Small intestine (tissue), 7 donors: Measurements from ENCODE around the gene SFMBT1. TPM values are rescaled to one million over a fixed set of nuclear protein-coding genes. Genes with fewer than 3 reads are reported as not detected.
A peak's percentile ranks its signal among the peaks of the same experiment; 100 is the strongest.

Experiments
- DNase-seq, 2 donors: peaks; one replicate each; pipeline versions ENCODE4 v3.0.0 to v3.0.0-alpha.2; 2013
- FAIRE-seq: peaks from 2 replicates; lab custom pipeline; 2012; peaks lifted over from hg19 to GRCh38; lab: Jason Lieb, UNC
- H3K27ac ChIP-seq, 3 donors: one replicate each; pipeline ENCODE4 v1.5.1; 2013; ENCODE audit warnings: low read length in 2 of 3, mild to moderate bottlenecking in 2 of 3, control low read depth in 1 of 3, inconsistent platforms in 1 of 3, low read depth in 1 of 3, moderate library complexity in 1 of 3
- H3K27me3 ChIP-seq, 3 donors: one replicate each; pipeline ENCODE4 v1.6.1; 2013; ENCODE audit warnings: low read length in 3 of 3, inconsistent platforms in 1 of 3; ENCODE audit not compliant: control insufficient read depth in 3 of 3, insufficient read depth in 3 of 3
- H3K36me3 ChIP-seq, 3 donors: one replicate each; pipeline ENCODE4 v1.6.1; 2013; ENCODE audit warnings: low read length in 3 of 3, inconsistent platforms in 1 of 3, low read depth in 1 of 3, mild to moderate bottlenecking in 1 of 3, moderate library complexity in 1 of 3; ENCODE audit not compliant: control insufficient read depth in 3 of 3, insufficient read depth in 2 of 3
- H3K4me1 ChIP-seq, 3 donors: one replicate each; pipeline ENCODE4 v1.6.1; 2013; ENCODE audit warnings: low read length in 2 of 3, inconsistent platforms in 1 of 3, low read depth in 1 of 3, mild to moderate bottlenecking in 1 of 3, moderate library complexity in 1 of 3; ENCODE audit not compliant: control insufficient read depth in 3 of 3, insufficient read depth in 2 of 3
- H3K4me3 ChIP-seq, 3 donors: one replicate each; pipeline ENCODE4 v1.5.1; 2013; ENCODE audit warnings: low read length in 3 of 3, control low read depth in 1 of 3, inconsistent platforms in 1 of 3, low read depth in 1 of 3, mild to moderate bottlenecking in 1 of 3, moderate library complexity in 1 of 3
- H3K9me3 ChIP-seq, 2 donors: one replicate each; pipeline ENCODE4 v1.6.1; 2013; ENCODE audit warnings: low read depth in 1 of 2, low read length in 1 of 2; ENCODE audit not compliant: control insufficient read depth in 2 of 2, insufficient read depth in 1 of 2
- WGBS, 3 donors: extraction: QIAGEN DNeasy Blood & Tissue Kit; methylation state at CpG; one replicate each; pipeline ENCODE4 v1.1.7; 2013; 5-methylcytosine and 5-hydroxymethylcytosine counted together
- polyA plus RNA-seq, 4 donors: library from polyadenylated mRNA; stranded (reverse) in 3 of 4; unstranded in 1 of 4; fragments of 200-250 nt in 3 of 4; fragments of 120-200 nt in 1 of 4; gene quantifications; one replicate each; pipeline versions ENCODE4 v1.2.1 to v1.2.3, GENCODE V29; 2013
- donor health status: healthy with polysubstance abuse.
- donor health status: control.
- donor health status: control.
- donor health status: Bipolar disorder and iron deficiency.
- donor health status: healthy.

Gene SFMBT1
- polyA plus RNA-seq, 4 donors = 2.5 to 19.3 (median 4.3) TPM

DNA sequence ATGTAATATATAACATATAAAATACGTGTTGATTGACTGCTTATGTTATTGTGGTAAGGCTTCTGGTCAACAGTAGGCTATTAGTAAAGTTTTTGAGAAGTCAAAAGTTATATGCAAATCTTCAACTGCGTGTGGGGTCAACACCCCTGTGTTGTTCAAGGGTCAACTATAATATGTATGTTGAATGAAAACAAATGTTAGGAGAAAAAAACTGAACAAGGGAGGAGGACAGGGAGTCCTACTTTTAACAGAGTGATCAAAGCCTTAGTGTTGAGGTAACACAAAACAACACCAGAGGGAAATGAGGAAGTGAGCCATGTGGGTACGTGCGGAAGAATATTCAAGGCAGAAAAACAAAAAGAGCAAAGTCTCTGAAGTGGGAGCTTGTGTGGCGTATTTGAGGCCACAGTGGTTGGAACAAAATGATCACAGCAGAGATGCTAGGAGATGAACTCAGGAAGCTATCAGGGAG lies 62.5 kb downstream of the SFMBT1 start:
- peak overlapping the region in 1 of 3 donors; percentile 68 for H3K27ac ChIP-seq

DNA sequence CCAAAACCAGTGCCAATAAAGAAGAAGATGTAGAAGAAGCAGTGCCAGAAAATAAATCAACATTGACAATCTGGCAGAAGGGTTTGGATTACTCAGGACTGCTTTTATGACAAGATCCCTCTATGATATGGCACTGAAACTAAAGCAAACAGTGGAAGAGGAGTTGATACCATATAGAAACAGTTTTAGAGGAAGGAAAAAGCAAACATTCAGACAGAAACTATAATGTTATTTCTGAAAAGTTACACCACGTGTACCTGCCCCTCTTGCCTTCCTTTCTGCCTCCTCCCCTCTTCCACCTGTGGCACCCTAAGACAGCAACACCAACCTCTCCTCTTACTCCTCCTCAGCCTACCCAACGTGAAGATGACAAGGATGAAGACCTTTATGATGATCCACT lies 63.0 kb downstream of the SFMBT1 start:
- DNase-seq (no peak), FAIRE-seq (no peak)
- WGBS, 3 donors = 49 to 77% (median 75%) methylated on average over 2 of the region's 2 CpGs
- Histone ChIP-seq H3K9me3 (peaks cover 0 to 7% of the 10 kb centered on the region in 2 donors), H3K36me3 (no peaks in the 10 kb centered on the region), H3K4me1 (no peaks in the 10 kb centered on the region), H3K27me3 (no peaks in the 10 kb centered on the region), H3K27ac (peak overlapping the region in 1 of 3 donors; percentile 29), H3K4me3 (no peak overlapping the region)

More for the DNA sequence above, 62.5 kb downstream of the SFMBT1 start:
- peaks cover 0 to 7% of the 10 kb centered on the region in 2 donors for H3K9me3 ChIP-seq
- H3K36me3 ChIP-seq = no peaks in the 10 kb centered on the region
- FAIRE-seq (no peak), DNase-seq (peak in 1 of 2 donors; percentile 12)
- 69 to 78% (median 71%) methylated on average over 5 of the region's 5 CpGs for WGBS, 3 donors
- no peaks in the 10 kb centered on the region for H3K4me1 ChIP-seq
- H3K4me3 ChIP-seq = no peak overlapping the region
- H3K27me3 ChIP-seq = no peaks in the 10 kb centered on the region

DNA sequence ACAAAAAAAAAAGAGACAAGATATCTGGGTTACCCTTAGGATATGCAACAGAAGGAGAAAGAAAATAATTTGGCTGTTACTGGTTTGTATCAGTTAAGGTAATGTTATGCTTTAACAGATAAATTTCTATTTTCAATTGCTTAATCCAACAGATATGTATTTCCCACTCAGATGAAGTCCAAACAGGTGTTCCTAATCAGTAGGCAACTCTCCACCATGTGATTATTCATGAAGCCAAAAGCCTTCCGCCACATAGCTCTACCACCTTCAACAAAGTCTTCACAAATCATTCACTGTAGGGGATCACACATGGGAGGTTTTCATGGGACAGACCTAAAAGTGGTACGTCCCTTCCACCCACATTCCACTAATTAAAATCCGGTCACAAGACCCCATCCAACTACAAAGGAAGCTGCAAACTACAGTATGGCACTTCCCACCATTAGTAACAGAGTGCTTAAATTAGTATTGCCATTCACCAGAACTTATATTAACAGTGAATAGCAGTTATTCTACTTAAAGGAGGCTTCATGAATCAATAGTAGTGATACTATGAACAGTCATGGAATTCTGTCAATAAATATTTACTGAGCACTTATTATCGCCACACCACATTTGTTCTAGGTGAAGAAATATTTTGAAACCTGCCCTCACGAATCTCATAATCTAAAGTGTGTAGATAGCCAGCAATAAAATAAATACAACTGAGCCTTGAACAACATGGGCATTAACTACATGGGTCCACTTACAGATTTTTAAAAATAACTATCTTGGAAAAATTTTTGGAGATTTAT lies 66.5 kb downstream of the SFMBT1 start:
- FAIRE-seq = no peak
- WGBS, 3 donors = 77 to 90% (median 83%) methylated on average over 5 of the region's 5 CpGs
- no peaks in the 10 kb centered on the region for H3K4me1 ChIP-seq
- no peak overlapping the region for H3K27ac ChIP-seq
- H3K4me3 ChIP-seq = no peak overlapping the region
- H3K27me3 ChIP-seq = no peaks in the 10 kb centered on the region
- H3K9me3 ChIP-seq = peaks cover 0 to 7% of the 10 kb centered on the region in 2 donors
- DNase-seq = no peak
- peaks cover 0 to 2% (median 0%) of the 10 kb centered on the region in 3 donors for H3K36me3 ChIP-seq

DNA sequence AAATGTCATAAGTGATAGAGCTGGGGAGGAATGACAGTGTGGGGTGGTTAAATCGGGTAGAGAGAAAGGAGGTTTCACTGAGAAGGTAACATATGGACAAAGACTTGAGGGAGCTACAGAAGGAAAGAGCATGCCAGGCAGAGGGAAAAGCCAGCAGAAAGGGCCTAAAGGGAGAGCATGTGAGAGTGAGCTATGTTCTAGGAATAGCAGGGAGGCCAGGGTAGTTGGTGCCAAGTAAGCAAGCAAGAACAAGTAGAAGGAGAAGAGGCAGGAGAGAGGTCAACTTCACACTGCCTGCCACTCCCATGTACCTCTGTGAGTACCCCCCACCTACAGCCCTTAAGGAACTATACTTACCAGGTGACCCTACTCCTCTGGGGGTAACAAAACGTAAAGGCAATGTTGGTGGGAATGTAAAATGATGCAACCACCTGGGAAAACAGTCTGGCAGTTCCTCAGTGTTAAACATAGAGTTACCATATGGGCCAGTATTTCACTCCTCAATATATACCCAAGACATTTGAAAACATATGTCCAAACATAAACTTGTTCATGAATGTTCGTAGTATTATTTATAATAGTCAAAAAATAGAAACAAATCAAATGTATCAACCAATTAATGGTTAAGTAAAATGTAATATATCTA lies 67.6 kb downstream of the SFMBT1 start:
- peaks cover 0 to 2% (median 0%) of the 10 kb centered on the region in 3 donors for H3K36me3 ChIP-seq
- peaks cover 0 to 7% of the 10 kb centered on the region in 2 donors for H3K9me3 ChIP-seq
- DNase-seq (no peak), FAIRE-seq (no peak)
- H3K4me1 ChIP-seq = no peaks in the 10 kb centered on the region
- H3K27me3 ChIP-seq = no peaks in the 10 kb centered on the region
- 89 to 97% (median 93%) methylated on average over 3 of the region's 3 CpGs for whole genome bisulfite sequencing, 3 donors
- H3K27ac ChIP-seq = no peak overlapping the region
- no peak overlapping the region for H3K4me3 ChIP-seq

DNA sequence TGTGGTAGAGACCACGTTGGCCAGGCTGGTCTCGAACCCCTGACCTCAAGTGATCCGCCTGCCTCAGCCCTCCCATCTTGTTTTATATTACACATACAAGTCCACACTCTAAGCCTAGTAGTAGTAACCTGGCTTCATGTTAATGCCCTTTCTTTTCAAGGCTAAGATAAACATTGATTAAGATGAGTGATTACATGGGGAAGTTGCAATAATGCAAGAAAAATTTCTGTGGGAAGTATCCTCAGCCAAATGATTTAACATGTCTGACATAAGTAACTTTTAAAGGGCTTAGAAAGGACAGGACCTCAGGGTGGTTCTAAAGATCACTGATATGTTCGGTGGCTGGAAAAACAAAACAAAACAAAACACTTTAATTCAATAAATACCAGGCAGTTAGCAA lies 72.1 kb downstream of the SFMBT1 start:
- Histone ChIP-seq H3K36me3 (peaks cover 0 to 6% (median 0%) of the 10 kb centered on the region in 3 donors), H3K4me1 (peaks cover 0 to 2% (median 0%) of the 10 kb centered on the region in 3 donors), H3K4me3 (no peak overlapping the region), H3K27me3 (no peaks in the 10 kb centered on the region), H3K27ac (no peak overlapping the region), H3K9me3 (no peaks in the 10 kb centered on the region)
- FAIRE-seq (no peak), DNase-seq (no peak)
- WGBS, 3 donors = 83 to 88% (median 85%) methylated on average over 4 of the region's 4 CpGs

DNA sequence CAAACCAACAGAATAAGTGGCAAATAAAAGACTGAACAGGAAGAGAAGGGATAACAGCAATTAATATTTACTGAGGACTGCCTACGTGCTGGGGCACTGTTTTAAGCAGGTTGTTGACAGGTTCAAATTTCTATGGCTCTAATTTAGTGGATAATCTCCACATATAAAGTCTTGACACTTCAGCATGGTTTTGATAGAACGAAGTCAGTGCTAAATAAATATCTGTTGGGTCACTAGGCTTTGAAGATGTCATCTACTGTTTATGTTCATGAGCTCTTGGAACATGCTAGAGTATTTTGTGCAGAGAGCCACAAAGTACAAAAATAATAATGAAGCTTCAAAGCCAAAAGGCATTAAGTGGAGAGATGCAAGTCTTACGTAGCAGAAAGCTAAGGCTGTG lies 74.0 kb downstream of the SFMBT1 start:
- DNase-seq (no peak), FAIRE-seq (no peak)
- Histone ChIP-seq H3K4me1 (peaks cover 0 to 2% (median 0%) of the 10 kb centered on the region in 3 donors), H3K36me3 (peaks cover 0 to 10% (median 0%) of the 10 kb centered on the region in 3 donors), H3K9me3 (no peaks in the 10 kb centered on the region), H3K27me3 (no peaks in the 10 kb centered on the region), H3K4me3 (no peak overlapping the region), H3K27ac (no peak overlapping the region)
- 82 to 89% (median 84%) methylated on average over 3 of the region's 3 CpGs for WGBS, 3 donors

DNA sequence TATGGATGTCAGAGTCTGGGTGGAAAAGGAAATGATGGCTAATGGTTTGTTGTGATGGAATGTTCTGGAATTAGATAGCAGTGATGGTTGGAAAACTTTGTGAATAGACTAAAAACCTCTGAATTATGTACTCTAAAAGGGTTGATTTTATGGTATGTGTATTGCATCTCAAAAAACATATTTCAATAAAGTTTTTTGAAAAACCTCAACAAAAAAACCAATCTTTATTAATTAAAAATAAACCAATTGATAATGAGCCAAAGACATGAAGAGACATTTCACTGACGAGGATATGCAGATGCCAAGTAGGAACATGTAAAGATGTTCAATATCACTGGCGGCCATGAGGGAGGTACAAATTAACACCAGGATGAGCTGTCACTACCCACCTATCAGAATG lies 78.5 kb downstream of the SFMBT1 start:
- no peak for FAIRE-seq
- H3K4me1 ChIP-seq = peaks cover 0 to 2% (median 0%) of the 10 kb centered on the region in 3 donors

DNA sequence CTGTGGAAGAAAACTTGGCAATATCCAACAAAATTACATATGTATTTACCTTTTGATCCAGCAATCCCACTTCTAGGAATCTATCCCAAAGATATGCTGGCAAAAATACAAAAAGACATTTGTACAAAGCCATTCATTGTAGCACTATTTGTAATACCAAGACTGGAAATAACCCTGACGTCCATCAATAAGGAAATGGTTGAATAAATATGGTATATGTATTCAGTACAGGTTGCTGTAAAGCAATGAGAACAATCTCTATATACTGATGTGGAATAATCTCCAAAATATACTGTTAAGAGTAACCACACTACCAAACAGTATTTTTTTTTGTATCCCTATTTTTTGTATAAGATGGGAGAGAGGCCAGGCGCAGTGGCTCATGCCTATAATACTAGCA lies 83.7 kb downstream of the SFMBT1 start:
- DNase-seq = no peak
- peaks cover 0 to 16% (median 0%) of the 10 kb centered on the region in 3 donors for H3K36me3 ChIP-seq
- no peaks in the 10 kb centered on the region for H3K27me3 ChIP-seq
- H3K27ac ChIP-seq = no peak overlapping the region
- WGBS, 3 donors = 81 to 85% (median 83%) methylated on average over 2 of the region's 2 CpGs
- no peaks in the 10 kb centered on the region for H3K4me1 ChIP-seq
- H3K9me3 ChIP-seq = peaks cover 0 to 5% of the 10 kb centered on the region in 2 donors
- FAIRE-seq = no peak
- no peak overlapping the region for H3K4me3 ChIP-seq

More for the DNA sequence above, 78.5 kb downstream of the SFMBT1 start:
- Histone ChIP-seq H3K9me3 (peaks cover 0 to 5% of the 10 kb centered on the region in 2 donors), H3K27me3 (no peaks in the 10 kb centered on the region), H3K36me3 (peaks cover 0 to 17% (median 0%) of the 10 kb centered on the region in 3 donors), H3K4me3 (no peak overlapping the region), H3K27ac (no peak overlapping the region)
- WGBS, 3 donors = 95 to 100% (median 97%) methylated on average over 2 of the region's 2 CpGs
- DNase-seq = no peak
